Astrocyte (in vitro differentiated cells and primary cell): Measurements from ENCODE around the gene PLA2R1. TPM values are rescaled to one million over a fixed set of nuclear protein-coding genes. Genes with fewer than 3 reads are reported as not detected.

Source experiments
- DNase-seq: peaks from one replicate; pipeline ENCODE4 v3.0.0-alpha.2; 2010; ENCODE audit warnings: low read depth
- FAIRE-seq: peaks from 2 replicates; lab custom pipeline; 2011; peaks lifted over from hg19 to GRCh38; lab: Jason Lieb, UNC
- H2AFZ ChIP-seq: 2 replicates; pipeline ENCODE4 v1.6.0; 2012; ENCODE audit warnings: low read depth, low read length, inconsistent platforms
- H3K27ac ChIP-seq: 2 replicates; pipeline ENCODE4 v1.5.1; 2011; ENCODE audit warnings: low read depth, low read length, inconsistent platforms
- H3K27me3 ChIP-seq: 2 replicates; pipeline ENCODE4 v1.6.0; 2011; ENCODE audit warnings: low read length, inconsistent platforms; ENCODE audit not compliant: insufficient read depth
- H3K36me3 ChIP-seq: 2 replicates; pipeline ENCODE4 v1.5.1; 2011; ENCODE audit warnings: low read length, inconsistent platforms; ENCODE audit not compliant: insufficient read depth
- H3K4me1 ChIP-seq: 2 replicates; pipeline ENCODE4 v1.5.1; 2011; ENCODE audit warnings: low read length, inconsistent platforms; ENCODE audit not compliant: insufficient read depth
- H3K4me2 ChIP-seq: 2 replicates; pipeline ENCODE4 v1.6.0; 2012; ENCODE audit warnings: low read length, inconsistent platforms
- H3K4me3 ChIP-seq: 2 replicates; pipeline ENCODE4 v1.5.1; 2011; ENCODE audit warnings: low read depth, mild to moderate bottlenecking, low read length, inconsistent platforms; ENCODE audit not compliant: insufficient read depth
- H3K79me2 ChIP-seq: 2 replicates; pipeline ENCODE4 v1.6.0; 2012; ENCODE audit warnings: mild to moderate bottlenecking, low read length, inconsistent platforms; ENCODE audit not compliant: insufficient read depth
- H3K9ac ChIP-seq: 2 replicates; pipeline ENCODE4 v1.6.0; 2012; ENCODE audit warnings: mild to moderate bottlenecking, low read length, inconsistent platforms
- H3K9me3 ChIP-seq: 2 replicates; pipeline ENCODE4 v1.5.1; 2012; ENCODE audit warnings: low read depth, mild to moderate bottlenecking, low read length, inconsistent platforms; ENCODE audit not compliant: insufficient read depth
- H4K20me1 ChIP-seq: 2 replicates; pipeline ENCODE4 v1.6.0; 2012; ENCODE audit warnings: low read length, inconsistent platforms; ENCODE audit not compliant: insufficient read depth
- H3K27ac Mint-ChIP-seq: one replicate; pipeline ENCODE4 v1.8.0; 2021; ENCODE audit warnings: mild to moderate bottlenecking, mixed read lengths; ENCODE audit not compliant: unreplicated experiment
- H3K27me3 Mint-ChIP-seq: one replicate; pipeline ENCODE4 v1.8.0; 2021; ENCODE audit warnings: low read depth, mixed read lengths; ENCODE audit not compliant: unreplicated experiment
- H3K36me3 Mint-ChIP-seq: one replicate; pipeline ENCODE4 v1.8.0; 2021; ENCODE audit warnings: low read depth, mixed read lengths; ENCODE audit not compliant: unreplicated experiment
- H3K4me1 Mint-ChIP-seq: one replicate; pipeline ENCODE4 v1.8.0; 2021; ENCODE audit warnings: low read depth, mixed read lengths; ENCODE audit not compliant: unreplicated experiment
- H3K4me3 Mint-ChIP-seq: one replicate; pipeline ENCODE4 v1.8.0; 2021; ENCODE audit warnings: mild to moderate bottlenecking, moderate library complexity, mixed read lengths; ENCODE audit not compliant: unreplicated experiment
- H3K9me3 Mint-ChIP-seq: one replicate; pipeline ENCODE4 v1.8.0; 2021; ENCODE audit warnings: mild to moderate bottlenecking, mixed read lengths; ENCODE audit not compliant: unreplicated experiment
- EZH2 ChIP-seq: IDR thresholded peaks from 2 replicates; pipeline ENCODE4 v1.6.1; 2012; ENCODE audit warnings: mild to moderate bottlenecking, low read length, inconsistent platforms; ENCODE audit not compliant: insufficient read depth
- total RNA-seq: library from RNA; stranded (reverse); gene quantifications from 2 replicates; pipeline ENCODE4 v1.2.1, GENCODE V29; 2021
- TF ChIP-seq, protein P1 (sequence below): IDR thresholded peaks from 2 replicates; pipeline ENCODE4 v1.5.1; 2011; ENCODE audit warnings: low read depth, mild to moderate bottlenecking, inconsistent platforms, low read length, moderate library complexity; ENCODE audit not compliant: insufficient read depth

The PLA2R1 gene
- total RNA-seq, 1 donor from 2014 or later: 7.1 TPM

DNA sequence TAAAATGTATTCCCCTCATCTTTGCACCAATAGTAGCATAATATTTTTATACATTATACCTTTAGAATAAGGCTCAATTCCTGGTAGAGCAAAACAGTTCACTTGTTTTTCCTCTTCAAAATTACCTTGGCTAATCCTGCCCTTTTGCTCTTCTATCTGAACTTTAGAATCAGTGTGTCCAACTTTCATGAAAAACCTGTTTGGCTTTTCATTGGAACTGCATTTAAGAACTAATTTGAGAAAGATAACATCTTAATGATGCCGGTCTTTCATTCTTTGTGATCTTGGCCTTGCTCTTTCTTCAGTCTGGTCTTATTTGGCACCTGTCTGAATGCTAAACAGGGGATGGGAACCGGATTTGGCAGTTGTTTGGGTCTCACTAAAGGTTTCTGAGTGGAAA lies 151.5 kb downstream of the PLA2R1 start:
- no peaks in the 10 kb centered on the region for H3K79me2 ChIP-seq
- no peaks in the 10 kb centered on the region for H3K27me3 ChIP-seq
- Mint-ChIP-seq H3K4me1 (no peaks in the 10 kb centered on the region), H3K36me3 (no peaks in the 10 kb centered on the region), H3K9me3 (no peaks in the 10 kb centered on the region), H3K27ac (no peak overlapping the region), H3K27me3 (peaks cover 28% of the 10 kb centered on the region), H3K4me3 (no peak overlapping the region)
- H3K9me3 ChIP-seq: no peaks in the 10 kb centered on the region
- H3K4me3 ChIP-seq: no peak overlapping the region
- no peaks in the 10 kb centered on the region for H3K36me3 ChIP-seq
- H3K27ac ChIP-seq: no peak overlapping the region
- DNase-seq: no peak
- no peak for FAIRE-seq
- no peak overlapping the region for H3K9ac ChIP-seq
- H3K4me1 ChIP-seq: no peaks in the 10 kb centered on the region
- TF ChIP-seq, protein P1, sequence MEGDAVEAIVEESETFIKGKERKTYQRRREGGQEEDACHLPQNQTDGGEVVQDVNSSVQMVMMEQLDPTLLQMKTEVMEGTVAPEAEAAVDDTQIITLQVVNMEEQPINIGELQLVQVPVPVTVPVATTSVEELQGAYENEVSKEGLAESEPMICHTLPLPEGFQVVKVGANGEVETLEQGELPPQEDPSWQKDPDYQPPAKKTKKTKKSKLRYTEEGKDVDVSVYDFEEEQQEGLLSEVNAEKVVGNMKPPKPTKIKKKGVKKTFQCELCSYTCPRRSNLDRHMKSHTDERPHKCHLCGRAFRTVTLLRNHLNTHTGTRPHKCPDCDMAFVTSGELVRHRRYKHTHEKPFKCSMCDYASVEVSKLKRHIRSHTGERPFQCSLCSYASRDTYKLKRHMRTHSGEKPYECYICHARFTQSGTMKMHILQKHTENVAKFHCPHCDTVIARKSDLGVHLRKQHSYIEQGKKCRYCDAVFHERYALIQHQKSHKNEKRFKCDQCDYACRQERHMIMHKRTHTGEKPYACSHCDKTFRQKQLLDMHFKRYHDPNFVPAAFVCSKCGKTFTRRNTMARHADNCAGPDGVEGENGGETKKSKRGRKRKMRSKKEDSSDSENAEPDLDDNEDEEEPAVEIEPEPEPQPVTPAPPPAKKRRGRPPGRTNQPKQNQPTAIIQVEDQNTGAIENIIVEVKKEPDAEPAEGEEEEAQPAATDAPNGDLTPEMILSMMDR: no peak
- TF ChIP-seq EZH2: no peak
- no peak overlapping the region for H2AFZ ChIP-seq
- H4K20me1 ChIP-seq: no peaks in the 10 kb centered on the region
- no peak overlapping the region for H3K4me2 ChIP-seq

DNA sequence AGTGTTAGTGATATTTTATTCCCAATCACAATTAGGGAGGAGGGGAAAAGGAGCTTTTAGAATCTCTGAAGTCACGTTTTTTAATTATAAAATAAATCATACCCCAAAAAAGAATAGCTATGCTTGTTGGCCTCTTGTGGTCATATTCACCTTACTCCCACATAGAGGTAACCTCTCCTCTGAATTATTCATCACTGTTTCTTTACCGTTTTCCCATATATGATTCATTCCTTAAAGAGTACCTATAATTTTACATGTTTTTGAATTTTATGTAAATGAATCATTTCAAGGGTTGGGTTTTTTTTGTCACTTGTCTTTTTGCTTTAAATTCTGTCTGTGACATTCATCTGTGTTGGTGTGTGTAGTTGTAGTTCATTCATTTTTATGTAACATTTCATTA lies 153.8 kb downstream of the PLA2R1 start:
- TF ChIP-seq, protein P1: no peak
- TF ChIP-seq EZH2: no peak
- peaks cover 47% of the 10 kb centered on the region for H3K27me3 Mint-ChIP-seq
- no peak overlapping the region for H3K4me3 Mint-ChIP-seq
- no peaks in the 10 kb centered on the region for H3K9me3 ChIP-seq
- H3K27ac ChIP-seq: no peak overlapping the region
- no peaks in the 10 kb centered on the region for H3K36me3 Mint-ChIP-seq
- no peak overlapping the region for H3K4me2 ChIP-seq
- H3K4me1 ChIP-seq: peaks cover 4% of the 10 kb centered on the region
- H3K4me3 ChIP-seq: no peak overlapping the region
- H3K79me2 ChIP-seq: no peaks in the 10 kb centered on the region
- no peaks in the 10 kb centered on the region for H3K4me1 Mint-ChIP-seq
- FAIRE-seq: no peak
- no peaks in the 10 kb centered on the region for H3K36me3 ChIP-seq
- no peaks in the 10 kb centered on the region for H3K9me3 Mint-ChIP-seq
- peaks cover 11% of the 10 kb centered on the region for H3K27me3 ChIP-seq
- no peak overlapping the region for H3K9ac ChIP-seq
- no peak for DNase-seq
- no peak overlapping the region for H3K27ac Mint-ChIP-seq
- H2AFZ ChIP-seq: no peak overlapping the region
- no peaks in the 10 kb centered on the region for H4K20me1 ChIP-seq

DNA sequence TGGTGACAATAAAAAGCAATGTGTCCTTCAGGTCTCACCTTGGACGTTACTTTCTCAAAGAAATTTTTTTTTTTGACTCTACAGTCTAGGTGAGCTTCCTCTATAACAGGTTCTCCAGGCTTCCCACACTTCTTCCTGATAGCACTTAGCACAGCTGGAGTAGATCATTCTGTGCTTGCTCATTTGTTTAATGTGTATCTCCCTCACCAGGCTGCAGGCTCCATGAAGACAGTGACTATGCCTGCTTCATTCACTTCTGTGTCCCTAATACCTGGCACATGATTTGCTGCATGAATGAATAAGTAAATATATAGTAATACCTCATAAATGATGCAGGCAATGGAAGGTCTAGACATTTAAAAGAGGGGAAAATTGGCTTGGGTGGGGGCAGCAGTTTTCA lies 154.5 kb downstream of the PLA2R1 start:
- no peaks in the 10 kb centered on the region for H3K36me3 ChIP-seq
- H3K79me2 ChIP-seq: no peaks in the 10 kb centered on the region
- no peaks in the 10 kb centered on the region for H4K20me1 ChIP-seq
- H3K4me1 Mint-ChIP-seq: peaks cover 3% of the 10 kb centered on the region
- H3K36me3 Mint-ChIP-seq: no peaks in the 10 kb centered on the region
- no peak for TF ChIP-seq EZH2
- TF ChIP-seq, protein P1: no peak
- H3K9me3 Mint-ChIP-seq: no peaks in the 10 kb centered on the region
- H3K4me3 ChIP-seq: no peak overlapping the region
- H3K9me3 ChIP-seq: no peaks in the 10 kb centered on the region
- no peak overlapping the region for H3K9ac ChIP-seq
- no peak overlapping the region for H3K4me3 Mint-ChIP-seq
- DNase-seq: no peak
- no peak overlapping the region for H3K27ac Mint-ChIP-seq
- no peak overlapping the region for H3K27ac ChIP-seq
- FAIRE-seq: no peak
- no peak overlapping the region for H3K4me2 ChIP-seq
- H3K4me1 ChIP-seq: peaks cover 4% of the 10 kb centered on the region
- H2AFZ ChIP-seq: no peak overlapping the region
- peaks cover 11% of the 10 kb centered on the region for H3K27me3 ChIP-seq
- H3K27me3 Mint-ChIP-seq: peaks cover 54% of the 10 kb centered on the region
